Activated B cell treated with CpG ODN at 0.5 μM for 24 hours (primary cell): ENCODE data around the gene GTF3C6. TPM values are rescaled to one million over a fixed set of nuclear protein-coding genes. Genes with fewer than 3 reads are reported as not detected.
"Not testable (repeated sequence)": the region's sequence is repeated elsewhere in the genome, so short reads cannot be mapped to it uniquely, and the experiment has no call there.

Experiments used
- ATAC-seq: fragments of 200-7000 bp; cut with Tn5 transposase; one replicate; pipeline ENCODE4 v1.10.0; 2021; ENCODE audit warnings: low read depth, mild to moderate bottlenecking, moderate library complexity
- CTCF ChIA-PET: fragments of 350-600 bp; sonication (Branson Sonifier 250); formaldehyde crosslinking; loops from one replicate; lab custom pipeline; 2021; ENCODE audit warnings: antibody characterized with exemption; lab: Charles Lee
- POLR2A ChIA-PET: fragments of 350-600 bp; sonication (Branson Sonifier 250); formaldehyde crosslinking; loops from one replicate; lab custom pipeline; 2021; ENCODE audit warnings: antibody characterized with exemption; lab: Charles Lee
- DNase-seq: peaks from one replicate; pipeline ENCODE4 v3.0.0; 2022
- H3K27ac Mint-ChIP-seq: one replicate; pipeline ENCODE4 v1.8.0; 2020; ENCODE audit warnings: mixed read lengths
- H3K27me3 Mint-ChIP-seq: one replicate; pipeline ENCODE4 v1.8.0; 2021; ENCODE audit warnings: mixed read lengths
- H3K36me3 Mint-ChIP-seq: one replicate; pipeline ENCODE4 v1.8.0; 2021; ENCODE audit warnings: low read depth, mixed read lengths
- H3K4me1 Mint-ChIP-seq: one replicate; pipeline ENCODE4 v1.8.0; 2021; ENCODE audit warnings: mixed read lengths
- H3K4me3 Mint-ChIP-seq: one replicate; pipeline ENCODE4 v1.8.0; 2020; ENCODE audit warnings: mild to moderate bottlenecking, mixed read lengths
- H3K9me3 Mint-ChIP-seq: one replicate; pipeline ENCODE4 v1.8.0; 2020; ENCODE audit warnings: mixed read lengths
- intact Hi-C: fragments of 100-400 bp; cut with micrococcal nuclease; formaldehyde crosslinking; loops from one replicate; pipeline ENCODE4 v1.15.1; 2024
- total RNA-seq: library from RNA; stranded (reverse); gene quantifications from 2 replicates; pipeline ENCODE4 v1.2.3, GENCODE V29; 2022
- TF ChIP-seq, protein P1 (sequence below): fragments of 200-600 bp; IDR thresholded peaks from one replicate; pipeline ENCODE4 v1.8.0; 2022; ENCODE audit warnings: antibody characterized with exemption, mild to moderate bottlenecking

The GTF3C6 gene
- total RNA-seq, 1 donor from 2014 or later, result 76.7 TPM

DNA sequence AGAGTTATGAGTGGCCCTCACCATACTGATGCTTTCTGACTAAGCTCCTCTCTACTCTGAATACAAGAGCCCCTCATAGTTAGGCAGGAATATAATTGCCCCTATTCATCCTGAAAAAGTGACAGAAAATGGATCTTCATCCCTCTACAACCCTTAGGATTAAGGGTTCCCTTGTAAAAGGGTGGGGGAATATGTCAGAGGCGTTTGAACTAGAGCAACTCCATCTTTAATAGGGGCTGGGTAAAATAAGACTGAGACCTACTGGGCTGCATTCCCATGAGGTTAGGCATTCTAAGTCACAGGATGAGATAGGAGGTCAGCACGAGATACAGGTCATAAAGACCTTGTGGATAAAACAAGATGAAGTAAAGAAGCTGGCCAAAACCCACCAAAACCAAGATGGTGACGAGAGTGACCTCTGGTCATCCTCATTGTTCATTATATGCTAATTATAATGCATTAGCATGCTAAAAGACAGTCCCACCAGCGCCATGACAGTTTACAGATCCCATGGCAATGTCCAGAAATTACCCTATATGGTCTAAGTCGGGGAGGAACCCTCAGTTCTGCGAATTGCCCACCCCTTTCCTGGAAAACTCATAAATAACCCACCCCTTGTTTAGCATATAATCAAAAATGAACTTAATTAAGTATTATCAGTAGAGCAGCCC is 4.7 kb upstream of the GTF3C6 start:
- ChIA-PET POLR2A (no interaction called here), CTCF (interaction anchor here (1.4 to 3.1 kb wide), 2 partner anchors 272 to 425 kb away, joined by 3 to 12 read pairs; no protein-coding TSS in a partner anchor)
- intact Hi-C loops, result no loop called here
- no peak for ATAC-seq
- no peaks in the 10 kb centered on the region for H3K9me3 Mint-ChIP-seq
- H3K27me3 Mint-ChIP-seq, result no peaks in the 10 kb centered on the region
- H3K4me1 Mint-ChIP-seq, result peaks cover 9% of the 10 kb centered on the region
- no peak overlapping the region for H3K27ac Mint-ChIP-seq
- peaks cover 3% of the 10 kb centered on the region for H3K36me3 Mint-ChIP-seq
- TF ChIP-seq, protein P1, sequence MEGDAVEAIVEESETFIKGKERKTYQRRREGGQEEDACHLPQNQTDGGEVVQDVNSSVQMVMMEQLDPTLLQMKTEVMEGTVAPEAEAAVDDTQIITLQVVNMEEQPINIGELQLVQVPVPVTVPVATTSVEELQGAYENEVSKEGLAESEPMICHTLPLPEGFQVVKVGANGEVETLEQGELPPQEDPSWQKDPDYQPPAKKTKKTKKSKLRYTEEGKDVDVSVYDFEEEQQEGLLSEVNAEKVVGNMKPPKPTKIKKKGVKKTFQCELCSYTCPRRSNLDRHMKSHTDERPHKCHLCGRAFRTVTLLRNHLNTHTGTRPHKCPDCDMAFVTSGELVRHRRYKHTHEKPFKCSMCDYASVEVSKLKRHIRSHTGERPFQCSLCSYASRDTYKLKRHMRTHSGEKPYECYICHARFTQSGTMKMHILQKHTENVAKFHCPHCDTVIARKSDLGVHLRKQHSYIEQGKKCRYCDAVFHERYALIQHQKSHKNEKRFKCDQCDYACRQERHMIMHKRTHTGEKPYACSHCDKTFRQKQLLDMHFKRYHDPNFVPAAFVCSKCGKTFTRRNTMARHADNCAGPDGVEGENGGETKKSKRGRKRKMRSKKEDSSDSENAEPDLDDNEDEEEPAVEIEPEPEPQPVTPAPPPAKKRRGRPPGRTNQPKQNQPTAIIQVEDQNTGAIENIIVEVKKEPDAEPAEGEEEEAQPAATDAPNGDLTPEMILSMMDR, result no peak
- no peak overlapping the region for H3K4me3 Mint-ChIP-seq
- DNase-seq, result no peak

DNA sequence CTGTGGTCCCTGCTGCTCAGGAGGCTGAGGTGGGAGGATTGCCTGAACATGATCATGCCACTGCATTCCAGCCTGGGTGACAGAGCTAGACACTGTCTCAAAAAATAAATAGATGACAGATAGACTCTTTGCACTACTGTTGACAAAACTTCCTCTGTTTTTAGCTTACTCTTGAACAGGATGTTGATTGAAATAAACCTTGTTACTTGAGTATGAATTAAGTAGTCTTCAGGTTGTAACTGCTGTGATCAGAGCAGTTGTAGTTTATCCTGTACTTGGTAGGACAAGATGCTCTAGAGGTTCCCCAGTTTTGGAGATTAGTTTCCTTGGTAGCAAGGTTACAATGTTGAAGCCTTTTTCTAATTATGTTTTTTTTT is 1.5 kb downstream of the GTF3C6 start:
- Mint-ChIP-seq H3K27ac (peak overlapping the region; percentile 50), H3K4me3 (peak overlapping the region; percentile 50), H3K9me3 (no peaks in the 10 kb centered on the region), H3K27me3 (no peaks in the 10 kb centered on the region), H3K36me3 (peaks cover 45% of the 10 kb centered on the region), H3K4me1 (peaks cover 19% of the 10 kb centered on the region)
- intact Hi-C loops, result no loop called here
- CTCF ChIA-PET, result no interaction called here
- ATAC-seq (no peak), DNase-seq (no peak)
- POLR2A ChIA-PET, result interaction anchor here (0.6 to 6.3 kb wide), 5 partner anchors 15 to 1166 kb away, joined by 3 to 100 read pairs (median 4); partner anchors contain the start of gene AMD1
- TF ChIP-seq, protein P1, result no peak

DNA sequence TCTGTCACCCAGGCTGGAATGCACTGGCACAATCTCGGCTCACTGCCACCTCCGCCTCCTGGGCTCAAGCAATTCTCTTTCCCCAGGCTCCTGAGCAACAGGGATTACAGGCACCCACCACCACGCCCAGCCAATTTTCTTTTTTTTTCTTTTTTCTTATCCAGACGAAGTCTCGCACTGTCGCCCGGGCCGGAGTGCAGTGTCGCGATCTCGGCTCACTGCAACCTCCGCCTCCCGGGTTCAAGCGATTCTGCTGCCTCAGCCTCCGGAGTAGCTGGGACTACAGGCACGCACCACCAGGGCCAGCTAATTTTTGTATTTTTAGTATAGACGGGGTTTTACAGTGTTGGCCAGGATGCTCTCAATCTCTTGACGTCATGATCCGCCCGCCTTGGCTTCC is 4.1 kb downstream of the GTF3C6 start:
- POLR2A ChIA-PET, H3K27ac Mint-ChIP-seq, intact Hi-C loops, DNase-seq, H3K4me3 Mint-ChIP-seq, H3K9me3 Mint-ChIP-seq, H3K27me3 Mint-ChIP-seq, ATAC-seq: not testable (repeated sequence)
- Mint-ChIP-seq H3K4me1 (peaks cover 16% of the 10 kb centered on the region), H3K36me3 (peaks cover 67% of the 10 kb centered on the region)
- CTCF ChIA-PET, result interaction anchor here (0.7 kb wide), 1 partner anchor 444 kb away, joined by 3 read pairs; no protein-coding TSS in a partner anchor

DNA sequence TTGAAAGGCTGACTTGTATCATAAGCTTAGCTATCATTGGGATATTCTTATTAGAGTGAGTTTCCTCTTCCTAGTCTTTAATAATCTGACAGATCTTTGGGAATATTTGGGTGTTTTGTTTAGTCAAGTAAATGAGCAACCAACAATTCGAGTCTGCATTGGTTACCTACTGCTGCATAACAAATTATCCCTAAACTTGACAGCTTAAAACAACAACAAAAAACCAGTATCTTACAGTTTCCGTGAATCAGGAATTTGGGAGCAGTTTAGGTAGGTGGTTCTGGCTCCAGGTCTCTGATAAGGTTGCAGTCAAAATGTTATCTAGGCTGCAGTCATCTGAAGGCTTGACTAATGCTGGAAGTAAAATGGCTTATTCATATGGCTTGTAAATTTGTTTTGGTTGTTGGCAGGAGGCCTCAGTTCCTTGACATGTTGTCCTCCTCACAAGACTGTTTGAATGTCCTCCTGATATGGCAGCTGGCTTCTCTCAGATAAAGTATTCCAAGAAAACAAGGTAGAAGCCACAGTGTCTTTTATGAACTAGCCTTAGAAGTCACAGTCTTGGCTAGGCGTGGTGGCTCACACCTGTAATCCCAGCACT is 7.2 kb downstream of the GTF3C6 start:
- H3K4me1 Mint-ChIP-seq, result no peaks in the 10 kb centered on the region
- no peak for ATAC-seq
- H3K9me3 Mint-ChIP-seq, result no peaks in the 10 kb centered on the region
- no peak for DNase-seq
- ChIA-PET CTCF (no interaction called here), POLR2A (interaction anchor here (0.6 kb wide), 1 partner anchor 99 kb away, joined by 3 read pairs; no protein-coding TSS in a partner anchor)
- H3K4me3 Mint-ChIP-seq, result no peak overlapping the region
- no peak overlapping the region for H3K27ac Mint-ChIP-seq
- TF ChIP-seq, protein P1, result no peak
- intact Hi-C loops, result no loop called here
- no peaks in the 10 kb centered on the region for H3K27me3 Mint-ChIP-seq
- peaks cover 67% of the 10 kb centered on the region for H3K36me3 Mint-ChIP-seq

DNA sequence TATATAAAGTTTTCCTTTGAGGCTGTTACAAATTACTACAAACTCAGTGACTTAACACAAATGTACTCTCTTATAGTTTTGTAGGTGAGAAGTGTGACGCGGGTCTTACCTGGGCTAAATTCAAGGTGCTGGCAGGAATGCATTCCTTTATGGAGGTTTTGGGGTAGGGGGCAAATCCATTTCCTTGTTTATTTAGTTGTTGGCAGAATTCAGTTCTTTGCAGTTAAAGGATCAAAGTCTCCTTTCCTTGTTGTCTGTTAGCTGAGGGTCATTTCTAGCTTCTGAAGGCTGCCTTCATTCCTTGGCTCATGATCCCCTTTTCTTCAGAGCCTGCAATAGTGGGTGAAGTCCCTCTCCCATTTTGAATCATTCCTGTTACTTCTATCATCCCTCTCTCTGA is 10.2 kb downstream of the GTF3C6 start:
- H3K27ac Mint-ChIP-seq, DNase-seq, ATAC-seq, H3K4me1 Mint-ChIP-seq, H3K27me3 Mint-ChIP-seq, POLR2A ChIA-PET, H3K4me3 Mint-ChIP-seq, intact Hi-C loops, CTCF ChIA-PET, H3K9me3 Mint-ChIP-seq: not testable (repeated sequence)
- H3K36me3 Mint-ChIP-seq, result peaks cover 40% of the 10 kb centered on the region

DNA sequence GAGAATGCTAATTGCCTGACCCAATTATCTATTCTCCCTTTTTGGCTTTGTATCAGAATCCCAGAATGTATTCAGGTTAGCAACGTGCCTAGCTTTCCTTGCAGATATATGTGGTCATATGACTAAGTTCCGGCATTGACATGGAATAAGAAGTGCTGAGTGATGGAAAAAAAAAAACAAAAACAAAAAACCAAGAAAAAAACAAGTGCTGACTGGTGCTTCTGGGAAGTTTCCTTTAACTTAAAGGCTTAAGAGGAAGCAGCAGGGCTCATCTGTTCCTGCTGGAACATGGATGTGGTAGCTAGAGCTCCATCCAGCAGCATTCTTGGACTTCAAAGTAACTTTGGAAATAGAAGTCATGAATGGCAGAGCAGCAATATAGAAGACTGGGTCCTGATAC is 13.0 kb downstream of the GTF3C6 start:
- intact Hi-C loops, result no loop called here
- no peak for ATAC-seq
- H3K4me3 Mint-ChIP-seq, result no peak overlapping the region
- H3K27me3 Mint-ChIP-seq, result no peaks in the 10 kb centered on the region
- no peak overlapping the region for H3K27ac Mint-ChIP-seq
- H3K36me3 Mint-ChIP-seq, result peaks cover 22% of the 10 kb centered on the region
- CTCF ChIA-PET, result no interaction called here
- POLR2A ChIA-PET, result interaction anchor here (1.2 kb wide), 1 partner anchor 13 kb away, joined by 5 read pairs; the partner anchor contains the start of gene GTF3C6
- no peaks in the 10 kb centered on the region for H3K9me3 Mint-ChIP-seq
- TF ChIP-seq, protein P1, result no peak
- no peaks in the 10 kb centered on the region for H3K4me1 Mint-ChIP-seq
- DNase-seq, result no peak
